Panc1 (cell line): ENCODE results near the gene CCDC92B. TPM values are rescaled to one million over a fixed set of nuclear protein-coding genes. Genes with fewer than 3 reads are reported as not detected.

Experiments
- ATAC-seq: fragments of 200-7000 bp; cut with Tn5 transposase; 2 replicates; pipeline ENCODE4 v1.9.1; 2020; ENCODE audit warnings: mild to moderate bottlenecking, moderate library complexity
- BruUV-seq: library from RNA; stranded (reverse); fragments of 400-500 nt; replicated peaks from 2 replicates; lab custom pipeline; 2021; lab: Mats Ljungman, UMichigan
- CTCF ChIA-PET: fragments of 300-600 bp; sonication (Branson Sonifier 250); formaldehyde crosslinking; loops from one replicate; lab custom pipeline; 2022; ENCODE audit warnings: antibody characterized with exemption; lab: Charles Lee
- POLR2A ChIA-PET: fragments of 300-600 bp; sonication (Branson Sonifier 250); formaldehyde crosslinking; loops from one replicate; lab custom pipeline; 2022; ENCODE audit warnings: antibody characterized with exemption; lab: Charles Lee
- DNase-seq: peaks from one replicate; pipeline ENCODE4 v3.0.0-alpha.2; 2010; ENCODE audit warnings: low read depth, low spot score
- H3K27ac ChIP-seq: 2 replicates; pipeline ENCODE4 v1.5.1; 2011; ENCODE audit warnings: mild to moderate bottlenecking, low read length, inconsistent platforms
- H3K27me3 ChIP-seq: fragments of 200-500 bp; sonication (Bioruptor generic); 2 replicates; pipeline ENCODE4 v1.6.0; 2014; ENCODE audit warnings: low read length, inconsistent platforms; ENCODE audit not compliant: control insufficient read depth, insufficient read depth
- H3K36me3 ChIP-seq: fragments of 200-500 bp; sonication (Bioruptor generic); 2 replicates; pipeline ENCODE4 v1.5.1; 2014; ENCODE audit warnings: inconsistent platforms, mild to moderate bottlenecking, low read length, moderate library complexity; ENCODE audit not compliant: control insufficient read depth, insufficient read depth
- H3K4me1 ChIP-seq: 2 replicates; pipeline ENCODE4 v1.5.1; 2011; ENCODE audit warnings: inconsistent platforms, mild to moderate bottlenecking, low read length, moderate library complexity; ENCODE audit not compliant: control insufficient read depth, insufficient read depth
- H3K4me3 ChIP-seq, 2 experiments: 2 replicates each; pipeline ENCODE4 v1.5.1; 2011 to 2012; ENCODE audit warnings: low read depth in 2 of 2, low read length in 2 of 2, mild to moderate bottlenecking in 2 of 2, inconsistent platforms in 1 of 2, moderate library complexity in 1 of 2
- H3K9me3 ChIP-seq: fragments of 200-500 bp; sonication (Bioruptor generic); 2 replicates; pipeline ENCODE4 v1.5.1; 2014; ENCODE audit warnings: low read depth, mild to moderate bottlenecking, inconsistent platforms, low read length, moderate library complexity; ENCODE audit not compliant: control insufficient read depth, insufficient read depth
- POLR2AphosphoS5 ChIP-seq: IDR thresholded peaks from 2 replicates; pipeline ENCODE4 v1.6.1; 2012; ENCODE audit warnings: mild to moderate bottlenecking, low read depth, low read length, moderate library complexity
- SIN3A ChIP-seq: IDR thresholded peaks from 2 replicates; pipeline ENCODE4 v1.6.1; 2012; ENCODE audit warnings: low read depth, mild to moderate bottlenecking, low read length, moderate library complexity, borderline replicate concordance; ENCODE audit not compliant: insufficient read depth
- TCF7L2 ChIP-seq: IDR thresholded peaks from 2 replicates; pipeline ENCODE4 v1.6.1; 2011; ENCODE audit warnings: mild to moderate bottlenecking, low read depth, low read length, inconsistent platforms
- in situ Hi-C: cut with HindIII; loops from 2 replicates; pipeline ENCODE4 v1.10.0; 2016; ENCODE audit warnings: low sequenced_read_pairs, low pct_unique_long_range_greater_than_20kb
- intact Hi-C: fragments of 100-400 bp; cut with micrococcal nuclease; formaldehyde crosslinking; loops from one replicate; pipeline ENCODE4 v1.10.0; 2022; ENCODE audit not compliant: unreplicated experiment
- total RNA-seq: library from RNA; stranded (reverse); gene quantifications from one replicate; pipeline ENCODE4 v1.2.1, GENCODE V29; 2021; ENCODE audit not compliant: unreplicated experiment
- TF ChIP-seq, protein P1 (sequence below), 2 experiments: IDR thresholded peaks; 2 replicates each; pipeline ENCODE4 v1.6.1; 2011 to 2012; ENCODE audit warnings: low read depth in 2 of 2, control low read depth in 1 of 2, low read length in 1 of 2, mild to moderate bottlenecking in 1 of 2, moderate library complexity in 1 of 2; ENCODE audit not compliant: insufficient read depth in 1 of 2
- TF ChIP-seq, protein P2 (sequence below): fragments of 450-650 bp; IDR thresholded peaks from 2 replicates; pipeline ENCODE4 v1.5.1; 2017; ENCODE audit warnings: mild to moderate bottlenecking

CCDC92B gene
- total RNA-seq, 1 experiment from 2014 or later = 0.51 TPM

DNA sequence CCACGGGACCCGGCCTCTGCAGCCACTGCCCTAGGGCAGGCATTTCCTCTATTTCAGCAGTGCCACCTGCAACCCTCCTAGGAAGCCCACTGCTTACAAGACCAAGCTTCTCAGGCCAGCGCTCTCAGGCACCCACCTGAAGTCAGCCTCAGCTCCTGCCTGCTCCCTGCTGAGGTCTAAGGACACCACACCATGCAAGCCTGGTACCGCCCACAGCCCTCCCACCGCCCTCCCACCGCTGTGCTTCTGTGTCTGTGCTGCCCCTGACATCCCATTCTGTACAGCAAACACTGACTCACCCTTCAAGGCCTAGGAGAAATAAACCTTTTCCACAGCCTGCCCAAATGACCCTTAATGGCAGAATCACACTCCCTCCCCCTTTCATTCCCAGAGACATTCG lies 44.2 kb downstream of the CCDC92B start:
- in situ Hi-C loops = no loop called here
- BruUV-seq = no TSS peak
- intact Hi-C loops = no loop called here
- ChIA-PET POLR2A (interaction anchor here (0.6 kb wide), 1 partner anchor 149 kb away, joined by 3 read pairs; no protein-coding TSS in a partner anchor), CTCF (no interaction called here)
- 0 out of 2 replicates have a peak, but pooled peaks cover 3% of the 10 kb centered on the region for H3K36me3 ChIP-seq
- TF ChIP-seq TCF7L2 (no peak), SIN3A (no peak), POLR2AphosphoS5 (no peak)
- TF ChIP-seq, protein P1, sequence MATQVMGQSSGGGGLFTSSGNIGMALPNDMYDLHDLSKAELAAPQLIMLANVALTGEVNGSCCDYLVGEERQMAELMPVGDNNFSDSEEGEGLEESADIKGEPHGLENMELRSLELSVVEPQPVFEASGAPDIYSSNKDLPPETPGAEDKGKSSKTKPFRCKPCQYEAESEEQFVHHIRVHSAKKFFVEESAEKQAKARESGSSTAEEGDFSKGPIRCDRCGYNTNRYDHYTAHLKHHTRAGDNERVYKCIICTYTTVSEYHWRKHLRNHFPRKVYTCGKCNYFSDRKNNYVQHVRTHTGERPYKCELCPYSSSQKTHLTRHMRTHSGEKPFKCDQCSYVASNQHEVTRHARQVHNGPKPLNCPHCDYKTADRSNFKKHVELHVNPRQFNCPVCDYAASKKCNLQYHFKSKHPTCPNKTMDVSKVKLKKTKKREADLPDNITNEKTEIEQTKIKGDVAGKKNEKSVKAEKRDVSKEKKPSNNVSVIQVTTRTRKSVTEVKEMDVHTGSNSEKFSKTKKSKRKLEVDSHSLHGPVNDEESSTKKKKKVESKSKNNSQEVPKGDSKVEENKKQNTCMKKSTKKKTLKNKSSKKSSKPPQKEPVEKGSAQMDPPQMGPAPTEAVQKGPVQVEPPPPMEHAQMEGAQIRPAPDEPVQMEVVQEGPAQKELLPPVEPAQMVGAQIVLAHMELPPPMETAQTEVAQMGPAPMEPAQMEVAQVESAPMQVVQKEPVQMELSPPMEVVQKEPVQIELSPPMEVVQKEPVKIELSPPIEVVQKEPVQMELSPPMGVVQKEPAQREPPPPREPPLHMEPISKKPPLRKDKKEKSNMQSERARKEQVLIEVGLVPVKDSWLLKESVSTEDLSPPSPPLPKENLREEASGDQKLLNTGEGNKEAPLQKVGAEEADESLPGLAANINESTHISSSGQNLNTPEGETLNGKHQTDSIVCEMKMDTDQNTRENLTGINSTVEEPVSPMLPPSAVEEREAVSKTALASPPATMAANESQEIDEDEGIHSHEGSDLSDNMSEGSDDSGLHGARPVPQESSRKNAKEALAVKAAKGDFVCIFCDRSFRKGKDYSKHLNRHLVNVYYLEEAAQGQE (IDR thresholded peaks at IDR 0.05; ENCODE audit: insufficient read depth in 1 of 2, low read depth in 2 of 2, low read length in 1 of 2) = no peak
- TF ChIP-seq, protein P2, sequence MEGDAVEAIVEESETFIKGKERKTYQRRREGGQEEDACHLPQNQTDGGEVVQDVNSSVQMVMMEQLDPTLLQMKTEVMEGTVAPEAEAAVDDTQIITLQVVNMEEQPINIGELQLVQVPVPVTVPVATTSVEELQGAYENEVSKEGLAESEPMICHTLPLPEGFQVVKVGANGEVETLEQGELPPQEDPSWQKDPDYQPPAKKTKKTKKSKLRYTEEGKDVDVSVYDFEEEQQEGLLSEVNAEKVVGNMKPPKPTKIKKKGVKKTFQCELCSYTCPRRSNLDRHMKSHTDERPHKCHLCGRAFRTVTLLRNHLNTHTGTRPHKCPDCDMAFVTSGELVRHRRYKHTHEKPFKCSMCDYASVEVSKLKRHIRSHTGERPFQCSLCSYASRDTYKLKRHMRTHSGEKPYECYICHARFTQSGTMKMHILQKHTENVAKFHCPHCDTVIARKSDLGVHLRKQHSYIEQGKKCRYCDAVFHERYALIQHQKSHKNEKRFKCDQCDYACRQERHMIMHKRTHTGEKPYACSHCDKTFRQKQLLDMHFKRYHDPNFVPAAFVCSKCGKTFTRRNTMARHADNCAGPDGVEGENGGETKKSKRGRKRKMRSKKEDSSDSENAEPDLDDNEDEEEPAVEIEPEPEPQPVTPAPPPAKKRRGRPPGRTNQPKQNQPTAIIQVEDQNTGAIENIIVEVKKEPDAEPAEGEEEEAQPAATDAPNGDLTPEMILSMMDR = no peak
- ATAC-seq = no peak
- no peak for DNase-seq
- H3K4me1 ChIP-seq = peaks cover 19% of the 10 kb centered on the region
- H3K27me3 ChIP-seq = no peaks in the 10 kb centered on the region
- H3K27ac ChIP-seq = no peak overlapping the region
- no peaks in the 10 kb centered on the region for H3K9me3 ChIP-seq
- no peak overlapping the region for H3K4me3 ChIP-seq

GRCh38 chr17:2704890-2705248 lies 44.6 kb downstream of the CCDC92B start:
- no peaks in the 10 kb centered on the region for H3K27me3 ChIP-seq
- H3K9me3 ChIP-seq = no peaks in the 10 kb centered on the region
- ChIA-PET POLR2A (no interaction called here), CTCF (no interaction called here)
- 0 out of 2 replicates have a peak, but pooled peaks cover 3% of the 10 kb centered on the region for H3K36me3 ChIP-seq
- DNase-seq (no peak), ATAC-seq (no peak)
- no peak overlapping the region for H3K27ac ChIP-seq
- H3K4me1 ChIP-seq = peaks cover 19% of the 10 kb centered on the region
- H3K4me3 ChIP-seq = no peak overlapping the region
- TF ChIP-seq, protein P1 (IDR thresholded peaks at IDR 0.05; ENCODE audit: insufficient read depth in 1 of 2, low read depth in 2 of 2, low read length in 1 of 2) = no peak
- TF ChIP-seq POLR2AphosphoS5 (no peak), TCF7L2 (no peak), SIN3A (no peak)
- TF ChIP-seq, protein P2 = no peak
- BruUV-seq = no TSS peak
- intact Hi-C loops (no loop called here), in situ Hi-C loops (no loop called here)
